ENCODE measurements around the gene AKT1. TPM values are rescaled to one million over a fixed set of nuclear protein-coding genes. Genes with fewer than 3 reads are reported as not detected.

The AKT1 gene
- total RNA-seq, 1 donor, result 188 TPM

DNA sequence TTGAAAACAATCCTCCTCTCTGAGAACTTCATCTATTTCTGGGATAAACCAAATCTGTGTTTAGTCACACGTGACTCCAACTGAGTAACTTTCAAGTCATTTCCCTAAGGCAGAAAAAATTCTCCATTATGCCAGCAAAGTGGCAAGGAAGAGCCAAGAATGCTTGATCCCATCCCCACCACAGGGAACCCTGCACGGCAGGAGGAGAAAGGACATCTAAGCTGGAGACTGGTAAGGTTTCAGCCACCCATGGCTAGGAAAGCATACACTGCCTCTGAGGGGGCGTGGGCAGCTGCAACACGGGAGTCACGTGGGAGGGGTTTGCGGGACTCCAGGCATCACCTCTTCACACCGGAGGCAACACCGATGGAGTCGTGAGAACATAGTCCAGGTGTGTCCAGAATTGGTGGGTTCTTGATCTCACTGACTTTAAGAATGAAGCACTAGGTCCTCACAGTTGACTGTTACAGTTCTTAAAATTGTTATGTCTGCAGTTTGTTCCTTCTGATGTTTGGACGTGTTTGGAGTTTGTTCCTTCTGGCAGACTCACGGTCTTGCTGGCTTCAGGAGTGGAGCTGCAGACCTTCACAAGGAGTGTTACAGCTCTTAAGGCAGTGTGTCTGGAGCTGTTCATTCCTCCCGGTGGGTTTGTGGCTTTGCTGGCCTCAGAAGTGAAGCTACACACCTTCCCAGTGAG is 45.3 kb downstream of the AKT1 start:
- H3K4me2 ChIP-seq (ENCODE audit: insufficient read depth, low read length), result peak overlapping the region; percentile 24

DNA sequence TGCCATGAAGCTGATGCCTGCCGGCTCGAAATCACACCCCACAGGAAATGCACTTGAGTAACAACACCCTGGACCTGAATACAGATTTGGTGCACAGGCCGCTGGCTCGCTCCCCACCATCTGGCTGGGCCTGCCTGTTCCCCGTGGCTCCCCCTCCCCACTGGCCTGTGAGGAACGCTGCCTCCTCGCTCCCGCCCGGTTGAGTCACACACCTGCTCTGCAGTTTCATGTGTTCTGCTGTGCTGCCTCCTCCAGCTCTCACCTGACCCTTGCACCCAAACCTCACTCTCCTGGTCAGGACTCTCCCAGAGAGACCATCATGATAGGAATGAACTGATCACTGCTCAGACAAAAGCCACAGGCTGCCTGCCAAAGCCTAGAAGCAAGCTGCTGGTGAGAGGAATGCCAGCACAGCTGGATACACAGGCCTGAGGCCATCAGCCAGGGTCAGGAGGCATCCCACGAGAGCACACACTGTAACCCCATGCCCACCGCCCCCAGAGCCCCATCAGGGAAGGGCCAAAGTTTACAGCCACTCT is 46.4 kb downstream of the AKT1 start:
- TF ChIP-seq, protein P1, sequence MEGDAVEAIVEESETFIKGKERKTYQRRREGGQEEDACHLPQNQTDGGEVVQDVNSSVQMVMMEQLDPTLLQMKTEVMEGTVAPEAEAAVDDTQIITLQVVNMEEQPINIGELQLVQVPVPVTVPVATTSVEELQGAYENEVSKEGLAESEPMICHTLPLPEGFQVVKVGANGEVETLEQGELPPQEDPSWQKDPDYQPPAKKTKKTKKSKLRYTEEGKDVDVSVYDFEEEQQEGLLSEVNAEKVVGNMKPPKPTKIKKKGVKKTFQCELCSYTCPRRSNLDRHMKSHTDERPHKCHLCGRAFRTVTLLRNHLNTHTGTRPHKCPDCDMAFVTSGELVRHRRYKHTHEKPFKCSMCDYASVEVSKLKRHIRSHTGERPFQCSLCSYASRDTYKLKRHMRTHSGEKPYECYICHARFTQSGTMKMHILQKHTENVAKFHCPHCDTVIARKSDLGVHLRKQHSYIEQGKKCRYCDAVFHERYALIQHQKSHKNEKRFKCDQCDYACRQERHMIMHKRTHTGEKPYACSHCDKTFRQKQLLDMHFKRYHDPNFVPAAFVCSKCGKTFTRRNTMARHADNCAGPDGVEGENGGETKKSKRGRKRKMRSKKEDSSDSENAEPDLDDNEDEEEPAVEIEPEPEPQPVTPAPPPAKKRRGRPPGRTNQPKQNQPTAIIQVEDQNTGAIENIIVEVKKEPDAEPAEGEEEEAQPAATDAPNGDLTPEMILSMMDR (IDR thresholded peaks at IDR 0.05; ENCODE audit: extremely low read depth, low read depth, low read length), result no peak
- DNase-seq (ENCODE audit: insufficient read length, low spot score, missing footprints), result peak; percentile 94
- Histone ChIP-seq H3K4me1 (ENCODE audit: insufficient read depth, low read length) (peaks cover 36% of the 10 kb centered on the region), H3K9me3 (ENCODE audit: low read depth, low read length) (no peaks in the 10 kb centered on the region), H4K20me1 (ENCODE audit: insufficient read depth, low read length) (peaks cover 6% of the 10 kb centered on the region), H3K4me2 (ENCODE audit: insufficient read depth, low read length) (no peak overlapping the region), H2AFZ (ENCODE audit: low read length) (no peak overlapping the region), H3K27ac (ENCODE audit: low read depth, low read length) (no peak overlapping the region), H3K27me3 (ENCODE audit: insufficient read depth, low read length) (no peaks in the 10 kb centered on the region), H3K4me3 (ENCODE audit: insufficient read depth, low read length) (no peak overlapping the region), H3K36me3 (ENCODE audit: insufficient read depth, low read length) (no peaks in the 10 kb centered on the region), H3K79me2 (ENCODE audit: insufficient read depth, low read length) (peaks cover 13% of the 10 kb centered on the region)

More for the DNA sequence above, 45.3 kb downstream of the AKT1 start:
- H3K4me1 ChIP-seq (ENCODE audit: insufficient read depth, low read length), result peaks cover 41% of the 10 kb centered on the region
- DNase-seq (ENCODE audit: insufficient read length, low spot score, missing footprints), result no peak
- H4K20me1 ChIP-seq (ENCODE audit: insufficient read depth, low read length), result peaks cover 17% of the 10 kb centered on the region
- TF ChIP-seq, protein P1 (IDR thresholded peaks at IDR 0.05; ENCODE audit: extremely low read depth, low read depth, low read length), result no peak
- no peak overlapping the region for H3K4me3 ChIP-seq (ENCODE audit: insufficient read depth, low read length)
- H3K36me3 ChIP-seq (ENCODE audit: insufficient read depth, low read length), result no peaks in the 10 kb centered on the region
- no peaks in the 10 kb centered on the region for H3K9me3 ChIP-seq (ENCODE audit: low read depth, low read length)
- H3K27ac ChIP-seq (ENCODE audit: low read depth, low read length), result peak overlapping the region; percentile 56
- H2AFZ ChIP-seq (ENCODE audit: low read length), result peak overlapping the region; percentile 55
- H3K27me3 ChIP-seq (ENCODE audit: insufficient read depth, low read length), result no peaks in the 10 kb centered on the region
- peaks cover 23% of the 10 kb centered on the region for H3K79me2 ChIP-seq (ENCODE audit: insufficient read depth, low read length)

DNA sequence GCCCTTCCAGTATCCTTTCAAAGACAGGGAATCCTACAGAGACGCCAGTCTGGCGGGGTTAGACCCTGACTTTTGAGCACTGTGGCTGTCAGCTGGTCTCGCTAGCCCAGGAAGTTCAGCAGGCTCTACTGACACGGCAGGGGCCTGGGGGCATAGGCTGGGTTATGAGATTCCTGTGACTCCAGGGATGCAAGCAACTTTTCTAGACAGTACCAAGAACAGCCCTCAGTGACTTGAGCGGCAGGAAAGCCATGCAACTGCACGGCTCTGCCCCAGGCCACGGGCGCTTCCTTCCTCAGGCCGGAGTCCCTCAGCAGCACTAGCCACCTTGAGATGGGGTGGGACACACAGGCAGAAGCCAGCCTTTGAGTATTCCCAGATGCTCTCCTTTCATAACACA is 47.7 kb downstream of the AKT1 start:
- Histone ChIP-seq H3K4me2 (ENCODE audit: insufficient read depth, low read length) (no peak overlapping the region), H2AFZ (ENCODE audit: low read length) (no peak overlapping the region), H3K27ac (ENCODE audit: low read depth, low read length) (no peak overlapping the region), H3K4me1 (ENCODE audit: insufficient read depth, low read length) (peaks cover 32% of the 10 kb centered on the region), H3K4me3 (ENCODE audit: insufficient read depth, low read length) (no peak overlapping the region), H3K36me3 (ENCODE audit: insufficient read depth, low read length) (no peaks in the 10 kb centered on the region), H3K9me3 (ENCODE audit: low read depth, low read length) (no peaks in the 10 kb centered on the region), H4K20me1 (ENCODE audit: insufficient read depth, low read length) (no peaks in the 10 kb centered on the region), H3K79me2 (ENCODE audit: insufficient read depth, low read length) (no peaks in the 10 kb centered on the region), H3K27me3 (ENCODE audit: insufficient read depth, low read length) (no peaks in the 10 kb centered on the region)
- DNase-seq (ENCODE audit: insufficient read length, low spot score, missing footprints), result peak; percentile 69
- TF ChIP-seq, protein P1 (IDR thresholded peaks at IDR 0.05; ENCODE audit: extremely low read depth, low read depth, low read length), result no peak

DNA sequence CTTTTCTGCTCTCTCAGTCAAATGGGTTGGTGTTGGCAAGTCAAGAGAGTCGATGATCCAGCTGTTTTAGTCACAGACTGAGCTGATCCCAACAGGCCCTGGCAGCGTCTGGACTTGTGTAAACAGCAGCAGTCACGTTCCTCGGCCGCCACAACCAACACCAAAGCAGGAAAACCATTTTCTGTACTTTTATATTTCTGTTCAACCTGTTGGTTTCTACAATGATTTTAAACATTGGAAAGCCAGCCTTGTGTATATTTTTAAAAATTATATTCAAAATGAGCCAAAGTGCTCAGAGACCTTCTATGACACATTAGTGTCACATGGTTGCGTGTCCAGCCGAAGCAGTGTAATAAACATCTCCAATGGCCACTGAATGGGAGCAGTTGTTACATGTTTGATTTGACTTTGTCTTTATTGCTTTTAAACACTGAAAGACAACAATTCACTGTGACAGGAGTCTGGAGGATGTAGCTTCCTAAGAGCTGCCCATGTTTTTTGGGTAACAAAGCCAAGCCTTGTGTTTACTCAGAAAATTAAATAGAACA is 48.5 kb downstream of the AKT1 start:
- Histone ChIP-seq H2AFZ (ENCODE audit: low read length) (peak overlapping the region; percentile 41), H4K20me1 (ENCODE audit: insufficient read depth, low read length) (no peaks in the 10 kb centered on the region), H3K4me3 (ENCODE audit: insufficient read depth, low read length) (no peak overlapping the region), H3K4me2 (ENCODE audit: insufficient read depth, low read length) (peak overlapping the region; percentile 16), H3K9me3 (ENCODE audit: low read depth, low read length) (no peaks in the 10 kb centered on the region), H3K27ac (ENCODE audit: low read depth, low read length) (no peak overlapping the region), H3K27me3 (ENCODE audit: insufficient read depth, low read length) (no peaks in the 10 kb centered on the region), H3K79me2 (ENCODE audit: insufficient read depth, low read length) (no peaks in the 10 kb centered on the region), H3K36me3 (ENCODE audit: insufficient read depth, low read length) (no peaks in the 10 kb centered on the region), H3K4me1 (ENCODE audit: insufficient read depth, low read length) (peaks cover 32% of the 10 kb centered on the region)
- TF ChIP-seq, protein P1 (IDR thresholded peaks at IDR 0.05; ENCODE audit: extremely low read depth, low read depth, low read length), result no peak
- peak; percentile 69 for DNase-seq (ENCODE audit: insufficient read length, low spot score, missing footprints)

Data from osteoblast (primary cell).